PFSK-1 (cell line): ENCODE measurements around the gene F3.

ENCODE experiments used
- POLR2AphosphoS5 ChIP-seq: IDR thresholded peaks from 2 replicates; pipeline ENCODE4 v1.6.1; 2012; ENCODE audit warnings: low read depth, mild to moderate bottlenecking, control low read depth, low read length, moderate library complexity
- TAF1 ChIP-seq: IDR thresholded peaks from 2 replicates; pipeline ENCODE4 v1.6.1; 2012; ENCODE audit warnings: low read length, control low read depth, borderline replicate concordance; ENCODE audit not compliant: insufficient read depth

- no peak for TF ChIP-seq TAF1
- TF ChIP-seq POLR2AphosphoS5, result no peak
Measured at GRCh38 chr1:94530373-94530878, 11.1 kb downstream of the F3 start.
